K562 (cell line): ENCODE data around the gene PLPPR1. TPM values are rescaled to one million over a fixed set of nuclear protein-coding genes. Genes with fewer than 3 reads are reported as not detected.

Experiments
- ATAC-seq: fragments of 200-7000 bp; cut with Tn5 transposase; 3 replicates; pipeline ENCODE4 v1.9.1; 2020; ENCODE audit warnings: moderate library complexity
- BruUV-seq: library from RNA; stranded (reverse); fragments of 400-500 nt; replicated peaks from 2 replicates; lab custom pipeline; 2021; lab: Mats Ljungman, UMichigan
- CTCF ChIA-PET: fragments of 300-600 bp; formaldehyde crosslinking; extraction: SDS; loops from one replicate; lab custom pipeline; 2021; ENCODE audit warnings: low intra/inter-chr PET ratio; lab: Yijun Ruan, JAX
- POLR2A ChIA-PET: fragments of 300-600, 350-650 bp; sonication (Branson Sonifier 250); formaldehyde crosslinking; extraction: SDS; loops from one replicate; lab custom pipeline; 2021; ENCODE audit warnings: antibody characterized with exemption, inconsistent platforms; lab: Yijun Ruan, JAX
- DNase-seq, 4 experiments: peaks; one replicate each; pipeline versions ENCODE4 v3.0.0 to v3.0.0-alpha.2; 2011 to 2018; ENCODE audit warnings: low spot score in 3 of 4, mixed read lengths in 3 of 4; ENCODE audit errors: extremely low read depth in 1 of 4
- FAIRE-seq: peaks from 2 replicates; lab custom pipeline; 2011; peaks lifted over from hg19 to GRCh38; lab: Jason Lieb, UNC
- H2AFZ ChIP-seq: 2 replicates; pipeline ENCODE4 v1.6.0; 2011; ENCODE audit warnings: low read depth, low read length, control low read depth, inconsistent platforms
- H3K27ac ChIP-seq: fragments of 200-600 bp; 3 replicates; pipeline ENCODE4 v1.8.0; 2011; ENCODE audit warnings: low read depth, mild to moderate bottlenecking, control low read depth, inconsistent platforms, low read length, moderate library complexity, mixed read lengths; ENCODE audit errors: extremely low read depth
- H3K27me3 ChIP-seq, 2 experiments: fragments of 300-600 bp in 1 of 2; 2 replicates in 1 of 2; 3 replicates in 1 of 2; pipeline versions ENCODE4 v1.6.0 to v1.8.0; 2011; ENCODE audit warnings: inconsistent platforms in 2 of 2, low read length in 2 of 2, mild to moderate bottlenecking in 1 of 2, mixed read lengths in 1 of 2, moderate library complexity in 1 of 2; ENCODE audit not compliant: control insufficient read depth in 2 of 2, insufficient read depth in 2 of 2
- H3K36me3 ChIP-seq: fragments of 300-600 bp; 3 replicates; pipeline ENCODE4 v1.8.0; 2011; ENCODE audit warnings: mild to moderate bottlenecking, low read length, inconsistent platforms; ENCODE audit not compliant: control insufficient read depth, insufficient read depth
- H3K4me1 ChIP-seq, 2 experiments: fragments of 200-600 bp in 1 of 2; replicated peaks in 1 of 2; 2 replicates in 1 of 2; 3 replicates in 1 of 2; pipeline versions ENCODE4 v1.5.1 to v1.8.0; 2011; ENCODE audit warnings: inconsistent platforms in 2 of 2, low read length in 2 of 2, mild to moderate bottlenecking in 1 of 2, mixed read lengths in 1 of 2, moderate library complexity in 1 of 2; ENCODE audit not compliant: control insufficient read depth in 2 of 2, insufficient read depth in 2 of 2
- H3K4me2 ChIP-seq: 2 replicates; pipeline ENCODE4 v1.6.1; 2011; ENCODE audit warnings: low read length, control low read depth, inconsistent platforms, mixed read lengths; ENCODE audit not compliant: insufficient read depth
- H3K4me3 ChIP-seq: fragments of 200-600 bp; sonication (generic), shearing (Covaris generic); 2 replicates; pipeline ENCODE4 v1.5.1; 2016; ENCODE audit warnings: control low read depth, inconsistent platforms
- H3K79me2 ChIP-seq: fragments of 200-600 bp; 3 replicates; pipeline ENCODE4 v1.8.0; 2011; ENCODE audit warnings: low read length, inconsistent platforms; ENCODE audit not compliant: control insufficient read depth, insufficient read depth
- H3K9ac ChIP-seq, 2 experiments: 2 replicates each; pipeline versions ENCODE4 v1.6.0 to v1.6.1; 2011; ENCODE audit warnings: low read depth in 2 of 2, low read length in 2 of 2, control low read depth in 1 of 2, inconsistent platforms in 1 of 2, mild to moderate bottlenecking in 1 of 2, mixed read lengths in 1 of 2; ENCODE audit not compliant: insufficient read depth in 1 of 2
- H3K9me1 ChIP-seq: one replicate; pipeline ENCODE4 v1.6.0; 2011; ENCODE audit warnings: inconsistent platforms, mild to moderate bottlenecking, low read length, moderate library complexity; ENCODE audit not compliant: control insufficient read depth, insufficient read depth
- H3K9me3 ChIP-seq: replicated peaks from 2 replicates; pipeline ENCODE4 v1.5.1; 2011; ENCODE audit warnings: low read depth, low read length, inconsistent platforms; ENCODE audit not compliant: control insufficient read depth, insufficient read depth
- H4K20me1 ChIP-seq: replicated peaks from 2 replicates; pipeline ENCODE4 v1.6.1; 2011; ENCODE audit warnings: low read length, inconsistent platforms, mixed read lengths; ENCODE audit not compliant: control insufficient read depth, insufficient read depth
- CUX1 ChIP-seq: fragments of 200-800 bp; sonication (Bioruptor generic); IDR thresholded peaks from 2 replicates; pipeline ENCODE4 v1.6.1; 2016; ENCODE audit warnings: missing genetic modification characterization, missing compliant biosample characterization
- DPF2 ChIP-seq: fragments of 450-650 bp; IDR thresholded peaks from 2 replicates; pipeline ENCODE4 v1.6.1; 2016
- FOXJ2 ChIP-seq: fragments of 200-800 bp; sonication (Bioruptor generic); IDR thresholded peaks from 2 replicates; pipeline ENCODE4 v1.6.1; 2016; ENCODE audit warnings: missing genetic modification characterization, missing compliant biosample characterization
- SETDB1 ChIP-seq: IDR thresholded peaks from one replicate; pipeline ENCODE4 v1.6.1; 2012; ENCODE audit warnings: low read length, control low read depth, inconsistent platforms
- SMARCC2 ChIP-seq: fragments of 450-650 bp; IDR thresholded peaks from 2 replicates; pipeline ENCODE4 v1.6.1; 2017; ENCODE audit warnings: antibody characterized with exemption, moderate library complexity, mild to moderate bottlenecking, low read depth
- SREBF1 ChIP-seq: fragments of 150-350 bp; IDR thresholded peaks from 2 replicates; pipeline ENCODE4 v1.6.1; 2014; ENCODE audit warnings: antibody characterized with exemption, low read depth, low read length, borderline replicate concordance
- TGIF2 ChIP-seq: sonication (generic); formaldehyde crosslinking; IDR thresholded peaks from 2 replicates; pipeline ENCODE4 v1.8.1; 2022; ENCODE audit warnings: mild to moderate bottlenecking, missing genetic modification reagents, moderate library complexity
- ZNF253 ChIP-seq: fragments of 250-450 bp; sonication (Bioruptor Pico); conservative IDR thresholded peaks from 2 replicates; pipeline ENCODE4 v1.6.1; 2021; ENCODE audit warnings: mild to moderate bottlenecking
- ZNF407 ChIP-seq: fragments of 450-650 bp; IDR thresholded peaks from 2 replicates; pipeline ENCODE4 v1.6.1; 2016; ENCODE audit warnings: low read depth
- ZNF830 ChIP-seq: fragments of 250-450 bp; sonication (Bioruptor Pico); IDR thresholded peaks from 2 replicates; pipeline ENCODE4 v1.5.0; 2021; ENCODE audit warnings: mild to moderate bottlenecking
- WGBS: fragments of 100-300 bp; shearing (Covaris generic); methylation state at CpG from one replicate; pipeline ENCODE4 v1.1.6; 2016; ENCODE audit warnings: low coverage, mixed read lengths; ENCODE audit not compliant: insufficient coverage; ENCODE audit errors: missing lambda C conversion rate; 5-methylcytosine and 5-hydroxymethylcytosine counted together
- in situ Hi-C: fragments of 300-500 bp; cut with MboI; formaldehyde crosslinking; loops from 4 replicates; pipeline ENCODE4 v1.15.0; 2018; ENCODE audit warnings: inconsistent platforms, mixed read lengths
- intact Hi-C: fragments of 100-400 bp; cut with micrococcal nuclease; formaldehyde crosslinking; loops from 2 replicates; pipeline ENCODE4 v1.14.2; 2022
- polyA plus RNA-seq, 8 experiments: library from polyadenylated mRNA; depleted of rRNA in 4 of 8; stranded (reverse) in 5 of 8; unstranded in 3 of 8; fragments of >200 nt; fragmentation: Nextera tagmentation in 2 of 8; fragmentation: Illumina TruSeq in 1 of 8; extraction: Ambion mirVana in 2 of 8; extraction: Trizol in 1 of 8; gene quantifications; 2 replicates each; pipeline versions ENCODE4 v1.2.1 to v1.2.3, GENCODE V29; 2011 to 2014; ENCODE audit warnings: inconsistent platforms in 1 of 8, missing spikeins in 1 of 8
- total RNA-seq, 7 experiments: library from RNA; depleted of rRNA in 6 of 7; stranded (reverse); fragments of >200 nt in 6 of 7; fragmentation: Illumina TruSeq in 2 of 7; extraction: Trizol in 2 of 7; gene quantifications; 2 replicates each; pipeline versions ENCODE4 v1.2.1 to v1.2.3, GENCODE V29; 2011 to 2021; ENCODE audit warnings: low replicate concordance in 1 of 7

Gene PLPPR1
- total and polyA plus RNA-seq, 9 of the 15 experiments (the other 6 are each of a cell fraction or from before 2014, with no cell fraction given) = not detected

- Histone ChIP-seq H3K9me3 (no peaks in the 10 kb centered on the region; the same call in 1 of the 2 replicates), H3K27ac (no peak overlapping the region), H3K4me3 (no peak overlapping the region), H3K27me3 (no peaks in the 10 kb centered on the region), H3K9ac (no peak overlapping the region), H3K4me1 (peaks cover 0 to 5% of the 10 kb centered on the region in 2 experiments; a peak in 3 of 5 replicates), H3K9me1 (no peaks in the 10 kb centered on the region), H4K20me1 (no peaks in the 10 kb centered on the region), H3K79me2 (no peaks in the 10 kb centered on the region), H3K36me3 (no peaks in the 10 kb centered on the region), H3K4me2 (no peak overlapping the region), H2AFZ (no peak overlapping the region)
- DNase-seq = no peak
- BruUV-seq = no TSS peak
- 57% methylated on average over 5 of the region's 5 CpGs for WGBS
- CTCF ChIA-PET = no interaction called here
- intact Hi-C loops (no loop called here), in situ Hi-C loops (no loop called here)
- ATAC-seq = no peak
- FAIRE-seq = no peak
- POLR2A ChIA-PET = no interaction called here
- no peak for TF ChIP-seq SREBF1
- no peak for TF ChIP-seq CUX1 (CRISPR knock-in tag)
- no peak for TF ChIP-seq ZNF253 (CRISPR knock-in tag)
- TF ChIP-seq TGIF2 (CRISPR knock-in tag) = no peak
- no peak for TF ChIP-seq SMARCC2
- no peak for TF ChIP-seq SETDB1
- TF ChIP-seq FOXJ2 = no peak
- no peak for TF ChIP-seq ZNF830 (CRISPR knock-in tag)
- TF ChIP-seq DPF2 = no peak
- no peak for TF ChIP-seq ZNF407
Observed at GRCh38 chr9:101354143-101354764, 325.7 kb downstream of the PLPPR1 start.
